ENCODE measurements around the gene PPDPF. TPM values are rescaled to one million over a fixed set of nuclear protein-coding genes. Genes with fewer than 3 reads are reported as not detected.

The PPDPF gene
- total RNA-seq, 2 donors from 2014 or later, result 138 to 185 TPM

DNA sequence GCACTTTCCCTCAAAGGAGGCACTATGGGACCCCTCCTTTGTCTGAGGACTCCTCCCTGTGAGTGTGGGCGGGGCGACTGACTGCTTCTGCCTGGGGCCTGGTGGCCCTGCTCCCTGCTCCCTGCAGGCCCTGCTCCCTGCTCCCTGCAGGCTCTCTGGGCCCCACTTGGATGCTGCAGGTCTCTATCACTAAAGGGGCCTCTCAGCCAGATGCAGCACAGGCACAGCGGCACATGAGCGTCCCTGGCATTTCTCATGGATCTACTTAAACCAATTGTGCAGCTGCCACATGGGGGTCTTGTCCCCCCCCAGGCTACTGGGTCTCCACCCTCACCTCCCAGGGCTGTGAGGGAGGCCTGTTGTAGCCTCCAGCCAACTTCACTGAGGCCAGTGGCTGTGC lies 29.5 kb upstream of the PPDPF start:
- TF ChIP-seq CTCF (IDR thresholded peaks at IDR 0.05), result no peak
- H3K27me3 ChIP-seq, result peaks cover 0 to 3% of the 10 kb centered on the region in 2 donors
- peaks cover 61% of the 10 kb centered on the region for H3K36me3 ChIP-seq

DNA sequence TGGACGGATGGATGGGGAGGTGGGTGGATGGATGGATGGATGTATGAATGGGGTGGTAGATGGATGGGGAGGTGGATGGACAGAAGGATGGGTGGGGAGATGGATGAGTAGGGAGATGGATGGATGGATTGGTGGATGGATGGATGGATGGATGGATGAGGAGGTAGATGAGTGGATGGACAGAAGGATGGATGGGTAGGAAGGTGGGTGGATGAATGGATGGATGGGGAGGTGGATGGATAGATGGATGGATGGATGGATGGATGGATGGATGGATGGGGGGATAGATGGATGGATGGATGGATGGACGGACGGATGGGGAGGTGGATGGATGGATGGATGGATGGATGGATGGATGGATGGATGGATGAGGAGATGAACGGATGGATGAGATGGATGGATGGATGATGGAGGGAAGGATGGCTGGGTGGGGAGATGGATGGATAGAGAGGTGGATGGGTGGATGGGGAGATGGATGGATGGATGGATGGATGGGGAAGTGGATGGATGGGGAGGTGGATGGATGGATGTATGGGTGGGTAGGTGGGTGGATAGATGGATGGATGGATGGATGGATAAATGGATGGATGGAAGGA lies 28.8 kb upstream of the PPDPF start:
- Histone ChIP-seq H3K27me3 (peaks cover 0 to 3% of the 10 kb centered on the region in 2 donors), H3K9me3 (no peaks in the 10 kb centered on the region), H3K4me3 (no peak overlapping the region), H3K27ac (no peak overlapping the region), H3K4me1 (peaks cover 0 to 22% of the 10 kb centered on the region in 2 donors), H3K36me3 (peaks cover 61% of the 10 kb centered on the region)
- DNase-seq (ENCODE audit: low spot score), result no peak
- no peak for TF ChIP-seq CTCF (IDR thresholded peaks at IDR 0.05)

More for the DNA sequence above, 29.5 kb upstream of the PPDPF start:
- no peak for DNase-seq (ENCODE audit: low spot score)
- H3K4me3 ChIP-seq, result no peak overlapping the region
- peaks cover 0 to 16% of the 10 kb centered on the region in 2 donors for H3K4me1 ChIP-seq
- H3K9me3 ChIP-seq, result no peaks in the 10 kb centered on the region
- no peak overlapping the region for H3K27ac ChIP-seq

DNA sequence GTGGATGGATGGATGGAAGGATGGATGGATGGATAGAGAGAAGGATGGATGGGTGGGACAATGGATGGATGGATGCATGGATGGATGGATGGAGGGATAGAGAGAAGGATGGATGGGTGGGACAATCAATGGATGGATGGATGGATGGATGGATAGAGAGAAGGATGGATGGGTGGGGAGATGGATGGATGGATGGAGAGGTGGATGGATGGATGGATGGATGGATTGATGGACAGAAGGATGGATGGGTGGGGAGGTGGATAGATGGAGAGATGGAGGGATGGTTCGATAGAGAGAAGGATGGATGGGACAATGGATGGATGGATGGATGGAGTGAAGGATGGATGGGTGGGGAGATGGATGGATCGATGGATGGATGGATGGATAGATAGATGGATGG lies 28.0 kb upstream of the PPDPF start:
- no peak for TF ChIP-seq CTCF (IDR thresholded peaks at IDR 0.05)
- H3K4me1 ChIP-seq, result peaks cover 0 to 28% of the 10 kb centered on the region in 2 donors
- no peaks in the 10 kb centered on the region for H3K9me3 ChIP-seq
- H3K4me3 ChIP-seq, result no peak overlapping the region
- peaks cover 0 to 3% of the 10 kb centered on the region in 2 donors for H3K27me3 ChIP-seq
- H3K27ac ChIP-seq, result no peak overlapping the region
- H3K36me3 ChIP-seq, result peaks cover 58% of the 10 kb centered on the region
- no peak for DNase-seq (ENCODE audit: low spot score)

- Histone ChIP-seq H3K9me3 (no peaks in the 10 kb centered on the region), H3K27me3 (peaks cover 0 to 3% of the 10 kb centered on the region in 2 donors), H3K36me3 (peaks cover 55% of the 10 kb centered on the region), H3K27ac (no peak overlapping the region), H3K4me1 (peaks cover 0 to 33% of the 10 kb centered on the region in 2 donors), H3K4me3 (no peak overlapping the region)
- no peak for DNase-seq (ENCODE audit: low spot score)
- no peak for TF ChIP-seq CTCF (IDR thresholded peaks at IDR 0.05)
Measured at GRCh38 chr20:63492982-63493381, 27.6 kb upstream of the PPDPF start.

GRCh38 chr20:63493563-63494020 lies 27.0 kb upstream of the PPDPF start:
- peaks cover 0 to 8% of the 10 kb centered on the region in 2 donors for H3K27me3 ChIP-seq
- H3K36me3 ChIP-seq, result peaks cover 55% of the 10 kb centered on the region
- no peak overlapping the region for H3K27ac ChIP-seq
- TF ChIP-seq CTCF (IDR thresholded peaks at IDR 0.05), result no peak
- DNase-seq (ENCODE audit: low spot score), result no peak
- peaks cover 0 to 34% of the 10 kb centered on the region in 2 donors for H3K4me1 ChIP-seq
- H3K9me3 ChIP-seq, result no peaks in the 10 kb centered on the region
- H3K4me3 ChIP-seq, result no peak overlapping the region

DNA sequence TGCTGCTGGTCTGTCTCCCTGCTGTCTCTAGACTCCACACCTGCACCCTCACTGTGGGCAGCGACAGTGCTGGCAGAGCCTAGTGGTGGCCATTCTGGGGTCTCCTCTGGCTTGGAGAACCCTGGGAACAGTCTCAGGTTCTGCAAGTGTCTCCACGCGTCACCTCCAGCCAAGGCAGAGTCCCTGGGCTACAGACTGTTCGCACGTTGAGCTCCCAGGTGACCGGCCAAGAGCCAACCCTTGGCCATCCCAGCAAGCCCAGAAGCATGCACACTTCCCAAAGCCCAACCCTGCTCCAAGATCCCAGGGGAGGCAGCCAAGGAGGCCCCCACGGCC lies 26.5 kb upstream of the PPDPF start:
- DNase-seq (ENCODE audit: low spot score), result no peak
- Histone ChIP-seq H3K4me3 (no peak overlapping the region), H3K9me3 (no peaks in the 10 kb centered on the region), H3K36me3 (peaks cover 55% of the 10 kb centered on the region), H3K4me1 (peaks cover 0 to 30% of the 10 kb centered on the region in 2 donors), H3K27me3 (peaks cover 0 to 8% of the 10 kb centered on the region in 2 donors), H3K27ac (no peak overlapping the region)
- no peak for TF ChIP-seq CTCF (IDR thresholded peaks at IDR 0.05)

Data from right atrium auricular region (tissue), 2 donors.